Activated T-cell treated with anti-CD3 and anti-CD28 coated beads, Interleukin-2, amount 50 U/mL, for 48 hours (primary cell): ENCODE data around the gene BMPR1A.
"Not testable (repeated sequence)": the region's sequence is repeated elsewhere in the genome, so short reads cannot be mapped to it uniquely, and the experiment has no call there.

ENCODE experiments used
- DNase-seq, 2 experiments: peaks; one replicate each; pipeline ENCODE4 v3.0.0-alpha.2; 2020

BMPR1A gene

GRCh38 chr10:86898511-86898910 lies 142.1 kb downstream of the BMPR1A start:
- DNase-seq, result no peak

DNA sequence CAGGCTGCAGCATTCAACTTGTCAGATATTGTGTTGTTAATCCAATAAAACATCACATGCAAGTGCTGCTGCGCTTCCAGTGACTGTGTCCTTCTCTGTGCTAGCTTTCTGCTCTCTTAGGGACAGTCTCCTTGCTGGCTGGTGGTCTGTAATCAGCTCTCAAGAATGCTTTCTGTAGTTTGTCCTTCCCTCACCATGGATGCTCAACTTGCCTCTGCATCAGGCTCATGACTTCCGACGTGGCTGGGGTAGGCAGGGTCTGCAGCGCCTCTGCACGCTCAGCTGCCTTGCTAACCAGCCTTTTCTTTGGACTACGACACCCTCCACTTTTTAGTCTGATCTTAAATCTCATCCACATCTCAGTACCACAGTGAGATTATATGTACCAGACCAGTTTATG lies 142.7 kb downstream of the BMPR1A start:
- no peak for DNase-seq

DNA sequence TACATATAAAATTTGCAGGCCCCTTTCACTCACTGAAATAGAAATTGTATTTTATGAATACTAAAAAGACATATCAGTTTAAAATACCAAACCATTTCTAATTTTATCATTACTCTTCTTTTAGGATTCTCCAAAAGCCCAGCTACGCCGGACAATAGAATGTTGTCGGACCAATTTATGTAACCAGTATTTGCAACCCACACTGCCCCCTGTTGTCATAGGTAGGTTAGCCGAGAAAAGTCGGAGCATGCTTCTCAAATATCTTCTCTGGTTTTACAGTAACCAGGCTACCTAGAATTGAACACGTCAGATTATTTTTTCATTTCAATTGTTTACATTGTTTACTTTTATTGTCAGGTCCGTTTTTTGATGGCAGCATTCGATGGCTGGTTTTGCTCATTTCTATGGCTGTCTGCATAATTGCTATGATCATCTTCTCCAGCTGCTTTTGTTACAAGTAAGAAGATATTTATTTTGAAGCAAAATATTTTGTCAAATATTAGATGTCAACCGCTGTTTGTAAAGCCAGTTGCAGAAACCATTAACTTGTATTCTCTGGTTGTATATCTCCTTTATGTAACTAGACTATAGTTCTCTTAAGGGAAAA lies 143.4 kb downstream of the BMPR1A start:
- DNase-seq, result peak; percentile 30 to 42

DNA sequence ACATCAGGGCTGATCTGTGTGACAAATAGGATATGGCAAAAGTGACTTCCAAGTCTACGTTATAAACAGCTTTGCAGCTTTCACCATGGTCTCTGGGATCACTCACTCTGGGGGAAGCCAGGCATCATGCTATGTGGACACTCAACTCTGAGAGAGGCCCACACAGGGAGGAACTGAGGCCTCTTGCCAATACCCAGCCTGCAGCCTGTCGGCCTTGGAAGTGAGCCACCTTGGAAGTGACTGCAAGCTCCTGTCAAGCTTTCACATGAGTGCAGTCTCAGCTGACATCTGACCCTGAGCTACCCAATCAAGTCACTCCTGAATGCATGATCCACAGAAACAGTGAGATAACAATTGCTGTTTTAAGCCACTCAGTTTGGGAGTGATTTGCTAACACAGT lies 144.5 kb downstream of the BMPR1A start:
- no peak for DNase-seq

DNA sequence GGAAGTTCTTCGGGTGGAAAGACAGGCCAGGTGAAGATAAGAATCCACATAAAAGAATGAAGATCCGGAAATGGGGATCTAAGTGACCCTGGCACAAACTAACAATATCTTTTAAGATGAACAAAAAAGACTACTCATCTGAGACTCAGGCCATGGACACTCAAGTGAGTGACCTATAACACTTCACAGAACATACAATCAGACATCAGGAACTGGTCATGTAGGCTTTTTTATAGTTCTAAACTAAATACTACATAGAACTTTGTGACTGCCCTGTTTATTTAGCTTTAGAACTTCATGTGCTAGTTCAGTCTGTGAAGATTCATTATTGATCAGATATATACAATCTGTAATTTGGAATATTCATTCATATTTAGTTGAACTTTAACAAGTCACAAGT lies 148.2 kb downstream of the BMPR1A start:
- no peak for DNase-seq

GRCh38 chr10:86905429-86905828 lies 149.0 kb downstream of the BMPR1A start:
- no peak for DNase-seq

- no peak for DNase-seq
Observed at GRCh38 chr10:86914734-86915133, 158.3 kb downstream of the BMPR1A start.

DNA sequence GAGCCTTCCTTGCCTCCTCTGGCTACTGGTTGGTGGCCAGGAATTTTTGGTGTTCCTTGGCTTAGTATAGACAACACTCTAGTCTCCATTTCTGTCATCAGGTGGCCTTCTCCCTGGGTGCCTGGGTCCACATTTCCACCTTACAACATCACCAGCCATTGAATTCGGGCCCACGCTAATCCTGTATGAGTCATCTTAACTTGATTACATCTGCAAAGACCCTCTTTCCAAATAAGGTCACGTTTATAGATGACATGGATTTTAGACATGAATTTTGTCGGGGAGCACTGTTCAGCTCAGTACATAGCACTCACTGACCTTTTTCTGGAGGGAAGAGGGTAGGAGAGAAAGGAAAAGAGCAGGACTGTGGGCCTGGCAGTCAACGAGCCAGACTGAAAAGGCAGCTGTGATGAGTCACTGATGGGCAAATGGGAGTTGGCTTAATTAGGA lies 161.6 kb downstream of the BMPR1A start:
- no peak for DNase-seq

DNA sequence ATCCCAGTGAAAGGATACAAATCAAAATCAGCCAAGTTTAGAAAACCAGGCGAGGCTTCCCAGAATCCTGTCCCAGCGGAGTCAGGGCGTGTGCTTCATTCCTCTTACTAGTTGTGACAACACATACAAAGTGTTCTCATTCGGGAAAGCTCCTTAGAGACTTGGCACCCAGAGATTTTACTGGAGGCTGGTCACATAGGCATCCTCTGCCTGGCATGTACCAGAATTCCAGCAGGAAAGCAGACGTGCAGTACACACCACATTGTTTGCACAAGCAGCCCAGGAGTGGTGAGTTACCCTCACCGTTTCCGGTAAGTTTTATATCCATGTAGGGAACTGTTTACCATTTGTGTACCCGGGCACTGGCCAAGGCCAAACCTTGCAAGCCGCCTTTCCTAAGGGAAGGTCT lies 166.1 kb downstream of the BMPR1A start:
- no peak for DNase-seq

DNA sequence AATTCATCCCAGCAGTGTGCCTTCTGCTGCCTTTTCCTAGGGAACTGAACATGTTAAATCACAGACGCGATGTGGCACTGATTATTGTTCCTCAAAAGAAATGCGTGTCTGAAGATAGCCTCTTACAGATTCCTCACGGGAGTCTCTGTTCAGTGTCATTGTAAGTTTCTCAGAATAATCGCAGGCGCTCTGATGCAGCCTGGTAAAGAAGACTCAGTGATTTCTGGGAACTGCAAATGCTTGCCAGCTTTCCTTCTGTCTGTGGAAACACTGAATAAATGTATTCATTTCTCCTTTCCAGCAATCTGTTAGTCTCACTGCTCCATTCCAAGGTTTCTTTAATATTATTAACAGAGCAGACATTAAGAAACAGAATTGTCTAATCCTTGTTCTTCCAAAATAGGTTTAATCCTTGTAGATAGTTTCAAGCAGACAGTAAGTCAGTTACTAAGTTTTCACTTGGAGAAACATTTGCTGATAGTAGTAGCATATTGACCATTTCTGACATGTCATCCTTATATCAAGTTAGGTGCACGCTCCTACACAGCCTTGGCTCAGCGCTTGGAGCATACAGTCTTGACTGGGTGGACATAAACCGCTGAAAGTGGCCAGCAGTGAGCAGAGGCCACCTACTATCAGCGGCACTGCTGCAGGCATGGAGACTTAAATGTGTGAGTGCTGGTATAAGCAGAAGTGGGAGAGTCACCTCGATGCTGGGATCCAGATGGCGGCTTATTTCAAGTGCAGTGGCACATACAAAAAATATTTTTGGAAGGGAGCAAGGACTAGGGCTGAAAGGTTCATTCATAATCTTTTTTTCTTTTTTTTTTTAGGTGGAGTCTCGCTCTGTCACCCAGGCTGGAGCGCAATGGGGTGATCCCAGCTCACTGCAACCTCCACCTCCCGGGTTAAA lies 173.3 kb downstream of the BMPR1A start:
- DNase-seq, result no peak

GRCh38 chr10:86931872-86932271 lies 175.5 kb downstream of the BMPR1A start:
- DNase-seq, result no peak

- DNase-seq, result no peak
Observed at GRCh38 chr10:86932674-86933073, 176.3 kb downstream of the BMPR1A start.

DNA sequence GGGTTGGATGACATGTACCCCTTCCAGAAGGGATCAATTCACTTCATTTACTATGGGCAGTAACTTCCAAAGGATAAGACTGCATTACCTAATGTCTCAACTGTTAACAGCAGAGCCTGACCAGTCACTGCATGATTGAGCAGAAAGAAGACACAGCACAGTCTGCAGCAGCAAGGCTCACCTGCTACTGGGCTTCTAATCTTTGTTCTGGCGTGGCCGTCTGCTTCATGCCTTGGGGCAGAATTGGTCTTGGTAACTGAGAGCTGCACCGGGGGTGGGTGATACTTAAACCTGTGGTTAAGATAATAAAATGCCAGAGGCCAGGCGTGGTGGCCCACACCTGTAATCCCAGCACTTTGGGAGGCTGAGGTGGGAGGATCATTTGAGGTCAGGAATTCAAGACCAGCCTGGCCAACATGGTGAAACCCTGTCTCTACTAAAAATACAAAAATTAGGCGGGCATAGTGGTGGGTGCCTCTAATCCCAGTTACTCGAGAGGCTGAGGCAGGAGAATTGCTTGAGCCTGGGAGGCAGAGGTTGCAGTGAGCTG lies 177.8 kb downstream of the BMPR1A start:
- not testable (repeated sequence) for DNase-seq

- DNase-seq, result no peak
Observed at GRCh38 chr10:86936661-86937501, 180.5 kb downstream of the BMPR1A start.

DNA sequence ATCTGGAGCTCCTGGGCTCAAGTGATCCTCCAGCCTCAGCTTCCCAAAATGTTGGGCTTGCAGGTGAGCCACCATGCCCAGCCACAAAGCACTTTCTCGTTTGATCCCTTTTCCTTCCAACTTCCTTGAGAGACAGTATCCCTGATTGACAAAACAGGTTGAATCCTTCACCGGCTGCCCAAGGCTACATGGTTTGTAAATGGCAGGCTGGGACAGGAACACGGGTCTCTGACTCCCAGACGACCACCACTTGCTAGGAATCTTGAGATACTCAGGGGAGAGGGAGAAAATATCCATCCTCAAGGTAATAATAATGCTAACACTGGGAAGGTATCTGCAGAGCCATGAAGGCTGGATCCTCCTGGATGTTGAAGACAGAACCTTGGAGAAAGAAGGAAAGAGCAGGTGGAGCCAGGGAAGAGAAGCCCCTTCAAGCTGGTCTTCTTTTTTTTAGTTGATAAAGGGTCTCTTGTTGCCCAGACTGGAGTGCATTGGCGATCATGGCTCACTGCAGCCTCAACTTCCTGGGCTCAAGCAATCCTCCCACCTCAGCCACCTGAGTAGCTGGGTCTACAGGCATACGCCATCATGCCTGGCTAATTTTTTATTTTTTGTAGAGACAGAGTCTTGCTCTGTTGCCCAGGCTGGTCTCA lies 181.2 kb downstream of the BMPR1A start:
- DNase-seq, result no peak

- DNase-seq, result no peak
Observed at GRCh38 chr10:86938260-86938659, 181.8 kb downstream of the BMPR1A start.

DNA sequence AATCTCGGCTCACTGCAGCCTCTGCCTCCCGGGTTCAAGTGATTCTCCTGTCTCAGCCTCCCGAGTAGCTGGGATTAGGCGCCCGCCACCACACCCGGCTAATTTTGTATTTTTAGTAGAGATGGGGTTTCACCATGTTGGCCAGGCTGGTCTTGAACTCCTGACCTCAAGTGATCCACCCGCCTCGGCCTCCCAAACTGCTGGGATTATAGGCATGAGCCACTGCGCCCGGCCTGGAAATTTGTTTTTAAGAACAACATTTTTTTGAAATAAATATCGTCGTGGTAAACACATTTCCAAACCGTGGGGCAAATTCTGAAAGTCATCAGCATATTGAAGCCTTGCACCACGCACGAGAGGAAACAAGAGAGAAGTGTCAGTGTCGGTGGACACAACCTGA lies 183.7 kb downstream of the BMPR1A start:
- DNase-seq, result not testable (repeated sequence)

- DNase-seq, result no peak
Observed at GRCh38 chr10:86940677-86941076, 184.3 kb downstream of the BMPR1A start.

- no peak for DNase-seq
Observed at GRCh38 chr10:86941426-86941825, 185.0 kb downstream of the BMPR1A start.

- DNase-seq, result no peak
Observed at GRCh38 chr10:86941991-86942421, 185.6 kb downstream of the BMPR1A start.

- peak in 1 of 2 experiments; percentile 12 for DNase-seq
Observed at GRCh38 chr10:86942441-86943315, 186.3 kb downstream of the BMPR1A start.
